H1 (cell line): ENCODE data around the gene KTN1. TPM values are rescaled to one million over a fixed set of nuclear protein-coding genes. Genes with fewer than 3 reads are reported as not detected.

Experiments used
- CTCF ChIA-PET: fragments of 300-600 bp; sonication (Branson Sonifier 250); formaldehyde crosslinking; loops from one replicate; lab custom pipeline; 2021; ENCODE audit not compliant: partially characterized antibody; lab: Charles Lee
- POLR2A ChIA-PET: fragments of 300-600 bp; sonication (Branson Sonifier 250); formaldehyde crosslinking; loops from one replicate; lab custom pipeline; 2021; ENCODE audit warnings: inconsistent platforms; ENCODE audit not compliant: partially characterized antibody; lab: Charles Lee
- DNase-seq, 2 experiments: peaks; one replicate each; pipeline versions ENCODE4 v3.0.0 to v3.0.0-alpha.2; 2010 to 2022; ENCODE audit warnings: low spot score in 2 of 2, low read depth in 1 of 2, mixed read lengths in 1 of 2
- FAIRE-seq: peaks from 2 replicates; lab custom pipeline; 2011; peaks lifted over from hg19 to GRCh38; lab: Jason Lieb, UNC
- H2AFZ ChIP-seq: 2 replicates; pipeline ENCODE4 v1.8.1; 2012; ENCODE audit warnings: low read length, inconsistent platforms
- H2AK5ac ChIP-seq: 2 replicates; pipeline ENCODE4 v1.6.1; 2013; ENCODE audit warnings: low read depth, low read length
- H2BK120ac ChIP-seq: replicated peaks from 2 replicates; pipeline ENCODE3; 2013; ENCODE audit warnings: low read depth, low read length, inconsistent platforms
- H2BK12ac ChIP-seq: 2 replicates; pipeline ENCODE4 v1.6.1; 2013; ENCODE audit warnings: low read depth, low read length
- H2BK15ac ChIP-seq: 2 replicates; pipeline ENCODE4 v1.6.1; 2013; ENCODE audit warnings: low read length
- H2BK20ac ChIP-seq: 2 replicates; pipeline ENCODE4 v1.6.1; 2013; ENCODE audit warnings: low read length
- H2BK5ac ChIP-seq: 2 replicates; pipeline ENCODE4 v1.6.1; 2013; ENCODE audit warnings: low read depth, low read length
- H3K14ac ChIP-seq: 2 replicates; pipeline ENCODE4 v1.6.1; 2013; ENCODE audit warnings: inconsistent platforms; ENCODE audit not compliant: insufficient read length
- H3K18ac ChIP-seq: 2 replicates; pipeline ENCODE4 v1.6.1; 2013; ENCODE audit warnings: low read length; ENCODE audit errors: extremely low read depth
- H3K23ac ChIP-seq: 2 replicates; pipeline ENCODE4 v1.6.1; 2013; ENCODE audit warnings: inconsistent platforms; ENCODE audit not compliant: insufficient read length
- H3K23me2 ChIP-seq: 2 replicates; pipeline ENCODE4 v1.6.1; 2013; ENCODE audit warnings: low read depth, low read length
- H3K27ac ChIP-seq: 2 replicates; pipeline ENCODE4 v1.6.1; 2011; ENCODE audit warnings: low read depth, low read length, inconsistent platforms
- H3K27me3 ChIP-seq, 4 experiments: replicated peaks in 1 of 4; 1 replicate in 1 of 4; 2 replicates in 3 of 4; pipeline versions ENCODE4 v1.6.1 to v1.8.1; 2011 to 2013; ENCODE audit warnings: low read length in 3 of 4, mild to moderate bottlenecking in 3 of 4, inconsistent platforms in 2 of 4, mixed read lengths in 2 of 4, moderate library complexity in 1 of 4; ENCODE audit not compliant: control insufficient read depth in 3 of 4, insufficient read depth in 3 of 4; ENCODE audit errors: extremely low read depth in 1 of 4
- H3K36me3 ChIP-seq, 4 experiments: 2 replicates each; pipeline versions ENCODE4 v1.6.1 to v1.8.1; 2011 to 2013; ENCODE audit warnings: mild to moderate bottlenecking in 4 of 4, low read length in 3 of 4, moderate library complexity in 2 of 4, control low read depth in 1 of 4, inconsistent platforms in 1 of 4; ENCODE audit not compliant: insufficient read depth in 4 of 4, control insufficient read depth in 2 of 4
- H3K4ac ChIP-seq: replicated peaks from 2 replicates; pipeline ENCODE3; 2013; ENCODE audit warnings: low read length, low read depth, mixed read lengths, inconsistent platforms; ENCODE audit not compliant: insufficient read length
- H3K4me1 ChIP-seq, 4 experiments: replicated peaks in 1 of 4; 1 replicate in 1 of 4; 2 replicates in 3 of 4; pipeline versions ENCODE4 v1.6.1 to v1.8.1; 2011 to 2013; ENCODE audit warnings: low read length in 3 of 4, inconsistent platforms in 2 of 4, mixed read lengths in 1 of 4; ENCODE audit not compliant: insufficient read depth in 4 of 4, control insufficient read depth in 3 of 4
- H3K4me2 ChIP-seq, 2 experiments: 2 replicates each; pipeline versions ENCODE4 v1.6.1 to v1.8.1; 2011 to 2013; ENCODE audit warnings: low read depth in 2 of 2, low read length in 2 of 2, control low read depth in 1 of 2, inconsistent platforms in 1 of 2, mild to moderate bottlenecking in 1 of 2; ENCODE audit not compliant: insufficient read depth in 1 of 2
- H3K4me3 ChIP-seq, 4 experiments: fragments of 200-600, 300-600 bp in 1 of 4; sonication (generic), shearing (Covaris generic), sonication (Bioruptor Twin) in 1 of 4; 2 replicates each; pipeline versions ENCODE4 v1.5.1 to v1.8.1; 2011 to 2016; ENCODE audit warnings: low read length in 4 of 4, low read depth in 3 of 4, control low read depth in 2 of 4, inconsistent platforms in 2 of 4, mild to moderate bottlenecking in 2 of 4, mixed read lengths in 1 of 4, moderate library complexity in 1 of 4; ENCODE audit not compliant: insufficient read depth in 2 of 4; ENCODE audit errors: extremely low read depth in 1 of 4
- H3K56ac ChIP-seq: replicated peaks from 2 replicates; pipeline ENCODE3; 2013; ENCODE audit warnings: low read depth, mild to moderate bottlenecking, mixed read lengths, low read length, inconsistent platforms; ENCODE audit not compliant: insufficient read length
- H3K79me1 ChIP-seq: 2 replicates; pipeline ENCODE4 v1.6.1; 2013; ENCODE audit warnings: low read depth, low read length, control low read depth
- H3K79me2 ChIP-seq, 2 experiments: 2 replicates each; pipeline versions ENCODE4 v1.6.1 to v1.8.1; 2012 to 2013; ENCODE audit warnings: low read length in 2 of 2, mild to moderate bottlenecking in 2 of 2, inconsistent platforms in 1 of 2; ENCODE audit not compliant: insufficient read depth in 2 of 2, control insufficient read depth in 1 of 2
- H3K9ac ChIP-seq, 4 experiments: replicated peaks in 1 of 4; 1 replicate in 1 of 4; 2 replicates in 3 of 4; pipeline versions ENCODE4 v1.6.1 to v1.8.1; 2011 to 2013; ENCODE audit warnings: low read depth in 3 of 4, low read length in 3 of 4, control low read depth in 2 of 4, mild to moderate bottlenecking in 2 of 4, moderate library complexity in 2 of 4, inconsistent platforms in 1 of 4; ENCODE audit errors: extremely low read depth in 1 of 4
- H3K9me3 ChIP-seq, 2 experiments: 2 replicates each; pipeline versions ENCODE4 v1.6.1 to v1.8.1; 2012 to 2013; ENCODE audit warnings: mild to moderate bottlenecking in 2 of 2, moderate library complexity in 2 of 2, control low read depth in 1 of 2, inconsistent platforms in 1 of 2, low read depth in 1 of 2, low read length in 1 of 2, mixed read lengths in 1 of 2; ENCODE audit not compliant: insufficient read depth in 2 of 2
- H4K20me1 ChIP-seq, 2 experiments: replicated peaks in 1 of 2; 2 replicates each; pipeline versions ENCODE3 to v1.8.1; 2011 to 2013; ENCODE audit warnings: inconsistent platforms in 2 of 2, low read length in 2 of 2, mild to moderate bottlenecking in 1 of 2; ENCODE audit not compliant: insufficient read depth in 2 of 2, control insufficient read depth in 1 of 2
- H4K5ac ChIP-seq: 2 replicates; pipeline ENCODE4 v1.6.1; 2013; ENCODE audit warnings: low read length, low read depth, mixed read lengths, inconsistent platforms; ENCODE audit not compliant: insufficient read length
- H4K8ac ChIP-seq: 2 replicates; pipeline ENCODE4 v1.8.0; 2013; ENCODE audit warnings: mild to moderate bottlenecking, moderate library complexity, low read length, inconsistent platforms; ENCODE audit not compliant: insufficient read depth; ENCODE audit errors: extremely low read depth
- H4K91ac ChIP-seq: replicated peaks from 2 replicates; pipeline ENCODE3; 2013; ENCODE audit warnings: low read length, mixed read lengths, inconsistent platforms; ENCODE audit not compliant: insufficient read length
- CTBP2 ChIP-seq: IDR thresholded peaks from 2 replicates; pipeline ENCODE4 v1.7.0; 2011; ENCODE audit warnings: borderline replicate concordance, mild to moderate bottlenecking, moderate library complexity, mixed read lengths, low read length; ENCODE audit not compliant: insufficient read depth, insufficient read length
- EP300 ChIP-seq, 2 experiments: IDR thresholded peaks; 1 replicate in 1 of 2; 2 replicates in 1 of 2; pipeline ENCODE4 v1.6.1; 2011 to 2012; ENCODE audit warnings: low read depth in 2 of 2, low read length in 2 of 2, mild to moderate bottlenecking in 2 of 2, borderline replicate concordance in 1 of 2, inconsistent platforms in 1 of 2, moderate library complexity in 1 of 2
- EZH2 ChIP-seq: fragments of 200-600 bp; sonication (generic); IDR thresholded peaks from 2 replicates; pipeline ENCODE4 v1.7.1; 2012; ENCODE audit warnings: low read depth, mild to moderate bottlenecking, moderate library complexity, low read length, inconsistent platforms; ENCODE audit not compliant: severe bottlenecking
- JUND ChIP-seq: IDR thresholded peaks from 2 replicates; pipeline ENCODE4 v1.6.1; 2011; ENCODE audit warnings: mild to moderate bottlenecking, improper control_type of control experiment, low read length
- YY1 ChIP-seq: IDR thresholded peaks from 2 replicates; pipeline ENCODE4 v1.6.1; 2011; ENCODE audit warnings: low read depth, mild to moderate bottlenecking, low read length
- WGBS, 2 experiments: shearing (Covaris generic) in 1 of 2; methylation state at CpG; one replicate each; pipeline versions ENCODE4 v1.1.6 to v1.1.7; 2013 to 2015; ENCODE audit warnings: low lambda C conversion rate in 2 of 2, mixed read lengths in 2 of 2, inconsistent platforms in 1 of 2, low coverage in 1 of 2, missing lambda C conversion rate in 1 of 2; ENCODE audit not compliant: insufficient replicate concordance in 2 of 2, insufficient coverage in 1 of 2, insufficient read length in 1 of 2; ENCODE audit errors: extremely low coverage in 1 of 2, missing lambda C conversion rate in 1 of 2; 5-methylcytosine and 5-hydroxymethylcytosine counted together
- polyA plus RNA-seq, 7 experiments: library from polyadenylated mRNA; depleted of rRNA in 3 of 7; stranded (reverse) in 5 of 7; unstranded in 2 of 7; fragments of >200 nt in 5 of 7; fragments of 200-250 nt in 2 of 7; gene quantifications; 1 replicate in 5 of 7; 2 replicates in 1 of 7; 4 replicates in 1 of 7; pipeline versions ENCODE4 v1.2.1 to v1.2.3, GENCODE V29; 2011 to 2013; ENCODE audit warnings: missing spikeins in 2 of 7, mixed read lengths in 2 of 7
- total RNA-seq: library from RNA; stranded (reverse); fragmentation: NEBNext Ultra II Directional; extraction: Animal tissue kit (Norgen Biotek cat#: 25700); gene quantifications from 2 replicates; pipeline ENCODE4 v1.2.1, GENCODE V29; 2021
- TF ChIP-seq, protein P1 (sequence below): IDR thresholded peaks from 2 replicates; pipeline ENCODE4 v1.6.1; 2012; ENCODE audit warnings: inconsistent platforms

Gene KTN1
- total and polyA plus RNA-seq, 2 of the 8 experiments (the other 6 are each of a cell fraction or from before 2014, with no cell fraction given), result 15.4 to 151 TPM

- FAIRE-seq (no peak), DNase-seq (no peak)
- Histone ChIP-seq H3K4me3 (no peak overlapping the region), H4K91ac (no peak overlapping the region), H3K4ac (no peak overlapping the region), H3K9ac (no peak overlapping the region), H4K5ac (no peak overlapping the region), H3K79me1 (no peaks in the 10 kb centered on the region), H3K27ac (no peak overlapping the region), H2AFZ (no peak overlapping the region), H2AK5ac (no peak overlapping the region), H3K4me1 (no peaks in the 10 kb centered on the region; a peak in 1 of 7 replicates), H2BK15ac (no peak overlapping the region), H2BK120ac (no peak overlapping the region), H3K9me3 (no peaks in the 10 kb centered on the region), H3K23ac (no peak overlapping the region), H3K4me2 (no peak overlapping the region), H2BK12ac (no peak overlapping the region), H2BK5ac (no peak overlapping the region), H3K23me2 (no peaks in the 10 kb centered on the region), H2BK20ac (no peak overlapping the region), H3K27me3 (peaks cover 0 to 1% (median 0%) of the 10 kb centered on the region in 4 experiments; a peak in 1 of 7 replicates), H3K79me2 (no peaks in the 10 kb centered on the region), H3K14ac (no peak overlapping the region), H4K20me1 (no peaks in the 10 kb centered on the region), H3K56ac (no peak overlapping the region), H3K18ac (no peak overlapping the region), H4K8ac (no peak overlapping the region), H3K36me3 (no peaks in the 10 kb centered on the region)
- ChIA-PET CTCF (interaction anchor here (1.1 to 1.8 kb wide), 4 partner anchors 9 to 594 kb away, joined by 3 to 11 read pairs (median 4); no protein-coding TSS in a partner anchor), POLR2A (no interaction called here)
- TF ChIP-seq YY1, result no peak
- TF ChIP-seq JUND, result no peak
- no peak for TF ChIP-seq EZH2
- TF ChIP-seq CTBP2, result no peak
- TF ChIP-seq EP300 (IDR thresholded peaks at IDR 0.05; ENCODE audit: borderline replicate concordance in 1 of 2, low read depth in 2 of 2, low read length in 2 of 2), result no peak
- TF ChIP-seq, protein P1, sequence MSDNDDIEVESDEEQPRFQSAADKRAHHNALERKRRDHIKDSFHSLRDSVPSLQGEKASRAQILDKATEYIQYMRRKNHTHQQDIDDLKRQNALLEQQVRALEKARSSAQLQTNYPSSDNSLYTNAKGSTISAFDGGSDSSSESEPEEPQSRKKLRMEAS, result no peak
- 92% methylated on average over 4 of the region's 4 CpGs; no CpG with 5 or more reads in 1 of the 2 experiments for WGBS, 2 experiments
These were observed 137.6 kb downstream of the KTN1 start for GRCh38 chr14:55717621-55718020.
